ENCODE results near the gene SMYD3. TPM values are rescaled to one million over a fixed set of nuclear protein-coding genes. Genes with fewer than 3 reads are reported as not detected.

The SMYD3 gene
- total RNA-seq, 3 donors from 2014 or later (not counting 1 experiment from before 2014, with no cell fraction given) = 43.6 to 48.0 (median 46.1) TPM

DNA sequence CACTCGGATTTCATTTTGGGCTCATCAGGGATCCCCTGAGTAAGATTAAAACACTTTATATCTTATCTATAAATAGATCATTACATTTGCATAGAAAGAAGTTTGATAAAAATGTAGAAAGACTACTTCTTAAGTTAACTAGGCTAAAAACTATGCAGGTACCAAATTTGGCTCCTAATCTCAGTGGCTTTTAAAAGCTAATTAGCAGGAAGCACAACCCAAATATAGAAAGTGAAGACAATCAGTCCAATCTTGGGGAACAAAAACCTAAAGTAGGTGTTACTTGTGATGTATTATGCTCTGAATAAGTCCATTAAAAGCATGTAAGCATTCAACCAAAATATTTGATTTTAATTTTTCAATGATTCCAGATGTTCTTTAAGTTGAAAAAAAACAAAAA is 35.4 kb downstream of the SMYD3 start:
- ATAC-seq = no peak
- intact Hi-C loops (cut with micrococcal nuclease) = no loop called here
- no CpG with 5 or more reads among the region's 1 CpG for WGBS (ENCODE audit: insufficient coverage)
- no peaks in the 10 kb centered on the region for H3K36me3 ChIP-seq (ENCODE audit: control insufficient read depth, insufficient read depth, low read length)
- no peak overlapping the region for H3K27ac ChIP-seq (ENCODE audit: low read length)
- H3K27me3 ChIP-seq (ENCODE audit: control insufficient read depth, insufficient read depth, low read length) = no peaks in the 10 kb centered on the region
- no peak overlapping the region for H3K4me3 ChIP-seq (ENCODE audit: low read length)
- no peaks in the 10 kb centered on the region for H3K4me1 ChIP-seq (ENCODE audit: control insufficient read depth, insufficient read depth, low read length)
- no peak for DNase-seq
- H3K9me3 Mint-ChIP-seq = no peaks in the 10 kb centered on the region
- no peaks in the 10 kb centered on the region for H3K27me3 Mint-ChIP-seq (ENCODE audit: low read depth in 2 of 2)
- no peaks in the 10 kb centered on the region for H3K9me3 ChIP-seq (ENCODE audit: control insufficient read depth, insufficient read depth, low read length)
- no peaks in the 10 kb centered on the region for H3K36me3 Mint-ChIP-seq
- H3K4me3 Mint-ChIP-seq = no peak overlapping the region
- peak overlapping the region in 1 of 2 donors; percentile 35 for H3K27ac Mint-ChIP-seq
- TF ChIP-seq, protein P1, sequence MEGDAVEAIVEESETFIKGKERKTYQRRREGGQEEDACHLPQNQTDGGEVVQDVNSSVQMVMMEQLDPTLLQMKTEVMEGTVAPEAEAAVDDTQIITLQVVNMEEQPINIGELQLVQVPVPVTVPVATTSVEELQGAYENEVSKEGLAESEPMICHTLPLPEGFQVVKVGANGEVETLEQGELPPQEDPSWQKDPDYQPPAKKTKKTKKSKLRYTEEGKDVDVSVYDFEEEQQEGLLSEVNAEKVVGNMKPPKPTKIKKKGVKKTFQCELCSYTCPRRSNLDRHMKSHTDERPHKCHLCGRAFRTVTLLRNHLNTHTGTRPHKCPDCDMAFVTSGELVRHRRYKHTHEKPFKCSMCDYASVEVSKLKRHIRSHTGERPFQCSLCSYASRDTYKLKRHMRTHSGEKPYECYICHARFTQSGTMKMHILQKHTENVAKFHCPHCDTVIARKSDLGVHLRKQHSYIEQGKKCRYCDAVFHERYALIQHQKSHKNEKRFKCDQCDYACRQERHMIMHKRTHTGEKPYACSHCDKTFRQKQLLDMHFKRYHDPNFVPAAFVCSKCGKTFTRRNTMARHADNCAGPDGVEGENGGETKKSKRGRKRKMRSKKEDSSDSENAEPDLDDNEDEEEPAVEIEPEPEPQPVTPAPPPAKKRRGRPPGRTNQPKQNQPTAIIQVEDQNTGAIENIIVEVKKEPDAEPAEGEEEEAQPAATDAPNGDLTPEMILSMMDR (IDR thresholded peaks at IDR 0.05) = no peak
- peaks cover 5 to 10% of the 10 kb centered on the region in 2 donors for H3K4me1 Mint-ChIP-seq

DNA sequence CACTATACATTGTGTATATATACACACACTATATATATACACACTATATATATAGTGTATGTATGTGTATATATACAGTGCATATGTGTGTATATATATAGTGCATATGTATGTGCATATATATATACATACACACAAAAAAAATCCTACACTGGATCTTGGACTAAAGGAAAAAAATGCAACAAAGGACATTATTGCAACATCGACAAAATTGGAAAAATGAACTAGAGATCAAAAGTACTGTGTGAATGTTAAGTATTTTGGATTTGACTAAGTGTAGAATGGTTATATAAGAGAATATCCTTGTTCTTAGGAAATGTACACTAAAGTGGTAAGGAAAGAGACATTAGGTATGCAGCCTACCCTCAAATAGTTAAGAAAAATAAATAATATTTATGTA is 36.5 kb downstream of the SMYD3 start:
- H3K9me3 Mint-ChIP-seq = no peaks in the 10 kb centered on the region
- intact Hi-C loops (cut with micrococcal nuclease) = no loop called here
- ATAC-seq = no peak

DNA sequence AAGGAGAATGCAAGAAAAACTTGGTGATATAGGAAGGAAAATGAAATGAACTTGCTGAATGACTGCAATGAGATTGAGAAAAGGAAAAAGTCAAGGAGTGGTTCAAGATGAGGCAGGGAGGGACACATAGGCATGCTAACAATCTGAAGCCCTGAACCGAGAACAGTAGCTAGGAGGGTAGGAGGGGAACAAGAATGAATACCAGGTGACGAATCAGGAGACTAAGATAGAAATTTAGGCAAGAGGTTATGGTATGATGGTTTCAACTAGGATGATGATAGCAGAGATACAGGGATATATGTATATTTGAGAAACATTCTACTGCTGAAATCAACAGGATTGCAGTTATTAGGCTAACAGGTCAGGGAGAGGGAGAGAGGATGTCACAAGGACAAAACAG is 44.1 kb downstream of the SMYD3 start:
- H3K27me3 Mint-ChIP-seq (ENCODE audit: low read depth in 2 of 2) = no peaks in the 10 kb centered on the region

More for the DNA sequence above, 36.5 kb downstream of the SMYD3 start:
- peaks cover 9 to 10% of the 10 kb centered on the region in 2 donors for H3K4me1 Mint-ChIP-seq
- H3K4me1 ChIP-seq (ENCODE audit: control insufficient read depth, insufficient read depth, low read length) = no peaks in the 10 kb centered on the region
- no peaks in the 10 kb centered on the region for H3K36me3 Mint-ChIP-seq
- H3K9me3 ChIP-seq (ENCODE audit: control insufficient read depth, insufficient read depth, low read length) = no peaks in the 10 kb centered on the region
- H3K27me3 Mint-ChIP-seq (ENCODE audit: low read depth in 2 of 2) = no peaks in the 10 kb centered on the region
- TF ChIP-seq, protein P1 (IDR thresholded peaks at IDR 0.05) = no peak
- H3K27me3 ChIP-seq (ENCODE audit: control insufficient read depth, insufficient read depth, low read length) = no peaks in the 10 kb centered on the region
- no peak for DNase-seq
- 100% methylated on average over 1 of the region's 1 CpG for WGBS (ENCODE audit: insufficient coverage)
- H3K4me3 ChIP-seq (ENCODE audit: low read length) = no peak overlapping the region
- no peak overlapping the region for H3K27ac Mint-ChIP-seq
- no peaks in the 10 kb centered on the region for H3K36me3 ChIP-seq (ENCODE audit: control insufficient read depth, insufficient read depth, low read length)
- H3K4me3 Mint-ChIP-seq = no peak overlapping the region
- no peak overlapping the region for H3K27ac ChIP-seq (ENCODE audit: low read length)

More for the DNA sequence above, 44.1 kb downstream of the SMYD3 start:
- 91% methylated on average over 2 of the region's 2 CpGs for WGBS (ENCODE audit: insufficient coverage)
- intact Hi-C loops (cut with micrococcal nuclease) = no loop called here
- TF ChIP-seq, protein P1 (IDR thresholded peaks at IDR 0.05) = no peak
- H3K27ac ChIP-seq (ENCODE audit: low read length) = no peak overlapping the region
- no peak overlapping the region for H3K4me3 ChIP-seq (ENCODE audit: low read length)
- H3K9me3 Mint-ChIP-seq = peaks cover 0 to 2% of the 10 kb centered on the region in 2 donors
- H3K27ac Mint-ChIP-seq = no peak overlapping the region
- no peak overlapping the region for H3K4me3 Mint-ChIP-seq
- H3K36me3 Mint-ChIP-seq = no peaks in the 10 kb centered on the region
- DNase-seq = no peak
- H3K9me3 ChIP-seq (ENCODE audit: control insufficient read depth, insufficient read depth, low read length) = no peaks in the 10 kb centered on the region
- H3K36me3 ChIP-seq (ENCODE audit: control insufficient read depth, insufficient read depth, low read length) = no peaks in the 10 kb centered on the region
- peaks cover 30 to 36% of the 10 kb centered on the region in 2 donors for H3K4me1 Mint-ChIP-seq
- no peaks in the 10 kb centered on the region for H3K27me3 ChIP-seq (ENCODE audit: control insufficient read depth, insufficient read depth, low read length)
- ATAC-seq = no peak
- no peaks in the 10 kb centered on the region for H3K4me1 ChIP-seq (ENCODE audit: control insufficient read depth, insufficient read depth, low read length)

Measured in natural killer cell (primary cell).